HG03097 (cell line): ENCODE data around the gene UTP4.
"Not testable (repeated sequence)": the region's sequence is repeated elsewhere in the genome, so short reads cannot be mapped to it uniquely, and the experiment has no call there.

Experiments
- ATAC-seq: cut with Tn5 transposase; IDR thresholded peaks from one replicate; pipeline ENCODE4 v1.9.1; 2021; ENCODE audit not compliant: unreplicated experiment, low FRiP score

The UTP4 gene

DNA sequence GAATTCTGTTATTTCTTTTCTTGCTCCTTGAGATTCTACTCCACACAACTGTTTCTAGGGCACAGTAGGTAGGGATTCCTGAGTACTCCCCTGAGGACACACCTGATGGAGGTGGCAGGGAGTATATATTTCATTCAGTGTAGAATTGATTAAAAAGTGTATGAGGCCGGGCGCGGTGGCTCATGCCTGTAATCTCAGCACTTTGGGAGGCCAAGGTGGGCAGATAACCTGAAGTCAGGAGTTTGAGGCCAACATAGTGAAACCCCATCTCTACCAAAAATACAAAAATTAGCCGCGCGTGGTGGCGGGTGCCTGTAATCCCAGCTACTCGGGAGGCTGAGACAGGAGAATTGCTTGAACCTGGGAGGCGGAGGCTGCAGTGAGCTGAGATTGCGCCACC lies 5.6 kb upstream of the UTP4 start:
- ATAC-seq, result not testable (repeated sequence)

DNA sequence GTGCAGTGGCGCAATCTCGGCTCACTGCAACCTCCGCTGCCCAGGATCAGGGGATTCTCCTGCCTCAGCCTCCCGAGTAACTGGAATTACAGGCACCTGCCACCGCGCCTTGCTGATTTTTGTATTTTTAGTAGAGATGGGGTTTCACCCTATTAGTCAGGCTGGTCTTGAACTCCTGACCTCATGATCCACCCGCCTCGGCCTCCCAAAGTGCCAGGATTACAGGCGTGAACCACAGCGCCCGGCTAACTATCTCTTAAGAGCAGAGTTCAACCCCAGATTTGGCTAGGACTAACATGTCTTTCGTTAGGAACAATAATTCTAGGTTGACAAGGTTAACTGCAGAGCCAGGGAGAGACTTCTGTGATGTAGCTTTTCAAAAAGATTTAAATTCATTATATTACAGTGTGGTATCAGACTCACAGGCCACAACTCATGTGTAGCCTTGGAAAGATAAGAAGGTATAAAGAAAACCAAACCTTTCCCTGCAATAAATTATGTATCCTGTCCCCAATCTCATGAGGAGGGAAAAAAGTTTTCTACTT lies 4.4 kb upstream of the UTP4 start:
- ATAC-seq, result no peak

GRCh38 chr16:69130461-69130860 lies 2.0 kb upstream of the UTP4 start:
- no peak for ATAC-seq

DNA sequence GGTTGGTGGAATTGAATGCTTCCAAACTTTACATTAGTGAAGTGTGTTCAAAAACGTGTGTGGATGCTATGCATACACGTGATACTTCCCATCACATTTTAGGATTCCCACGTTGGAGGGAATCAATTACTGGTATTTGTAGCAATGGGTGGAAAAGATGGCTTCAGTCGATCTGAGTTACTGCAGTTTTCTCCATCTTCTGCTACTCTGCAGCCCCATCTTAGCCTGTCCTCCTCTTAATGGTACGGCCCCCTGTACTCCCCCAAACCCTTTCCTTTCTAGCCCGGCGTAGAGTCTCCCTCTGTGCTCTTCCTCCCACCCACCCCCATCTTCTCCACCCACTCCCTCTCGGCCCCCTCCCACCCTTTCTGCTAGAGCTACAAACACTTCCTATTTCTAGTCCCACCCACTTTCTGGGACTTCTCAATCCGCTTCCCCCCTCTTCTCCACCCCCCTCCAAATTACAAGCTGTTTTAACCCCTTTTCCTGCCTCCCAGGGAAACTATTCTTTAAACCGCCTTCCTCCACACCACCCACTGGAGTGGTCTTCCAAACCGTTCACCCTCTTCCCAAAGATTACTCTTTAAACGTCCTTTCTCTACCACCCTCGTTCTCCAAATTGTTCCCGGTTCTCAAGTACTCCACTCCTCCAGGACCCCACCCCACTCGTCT lies 1.1 kb upstream of the UTP4 start:
- ATAC-seq, result no peak

DNA sequence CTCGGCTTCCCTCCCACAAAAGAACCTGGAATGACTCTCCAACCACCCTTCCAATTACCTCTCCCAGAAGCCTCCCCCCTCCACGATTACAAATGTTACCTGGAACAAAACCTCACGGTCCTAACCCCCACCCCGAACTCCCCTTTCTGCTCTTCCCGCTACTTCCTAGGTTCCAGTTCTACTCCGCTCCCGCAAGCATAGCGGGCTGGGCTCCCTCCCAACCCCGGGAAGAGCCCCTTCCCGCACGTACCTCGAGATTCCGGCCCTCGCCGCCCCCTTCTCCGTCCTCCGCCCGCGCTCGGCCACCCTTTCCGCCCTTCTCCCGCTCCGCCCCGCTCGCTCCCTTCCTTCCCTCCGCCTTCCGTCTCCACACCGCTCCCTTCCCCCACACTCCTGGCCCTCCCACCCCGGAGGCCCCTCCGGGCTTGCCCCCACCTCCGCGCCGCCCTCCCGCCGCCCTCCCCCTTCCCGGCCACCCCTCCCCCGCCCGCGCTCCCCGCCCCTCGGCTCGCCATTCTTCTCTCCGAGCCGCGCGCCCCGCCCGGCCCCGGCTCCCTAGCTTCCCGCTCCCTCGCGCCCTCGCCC lies 518 bp upstream of the UTP4 start:
- peak; percentile 27 for ATAC-seq

GRCh38 chr16:69133373-69133954 lies 1.0 kb downstream of the UTP4 start:
- no peak for ATAC-seq

- ATAC-seq, result no peak
These were observed 6.2 kb downstream of the UTP4 start for GRCh38 chr16:69138608-69139007.

DNA sequence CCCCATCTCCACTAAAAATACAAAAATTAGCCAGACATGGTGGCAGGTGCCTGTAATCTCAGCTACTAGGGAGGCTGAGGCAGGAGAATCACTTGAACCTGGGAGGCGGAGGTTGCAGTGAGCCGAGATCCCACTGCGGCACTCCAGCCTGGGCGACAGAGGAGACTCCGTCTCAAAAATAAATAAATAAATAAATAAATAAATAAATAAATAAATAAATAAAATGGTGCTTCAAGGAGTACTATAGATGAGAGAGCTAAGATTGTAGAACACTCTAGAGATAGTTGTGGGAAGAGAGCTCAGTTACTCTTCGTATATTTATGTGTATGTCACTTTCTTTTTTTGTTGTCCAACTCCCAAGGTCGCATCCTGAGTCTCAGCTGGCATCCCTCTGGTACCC lies 7.0 kb downstream of the UTP4 start:
- ATAC-seq, result not testable (repeated sequence)

- no peak for ATAC-seq
These were observed 8.6 kb downstream of the UTP4 start for GRCh38 chr16:69141014-69141413.

DNA sequence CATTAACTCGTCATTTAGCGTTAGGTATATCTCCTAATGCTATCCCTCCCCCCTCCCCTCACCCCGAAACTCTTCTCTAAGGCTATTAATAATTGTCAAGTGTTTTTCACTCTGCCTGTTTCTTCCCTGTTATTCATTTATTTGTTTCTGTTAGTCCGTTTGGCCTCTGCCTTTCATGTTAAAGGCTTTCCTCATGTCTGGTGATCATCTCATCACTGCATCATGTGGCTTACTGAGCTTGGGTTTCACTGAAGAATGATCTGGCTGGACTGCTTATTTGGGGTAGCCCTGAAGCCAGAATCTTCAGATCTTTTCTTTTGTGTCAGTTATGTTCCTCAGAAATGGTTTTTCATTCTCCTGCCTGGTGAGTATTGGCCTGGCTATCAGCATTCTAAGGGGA lies 9.5 kb downstream of the UTP4 start:
- no peak for ATAC-seq

GRCh38 chr16:69143116-69143515 lies 10.7 kb downstream of the UTP4 start:
- no peak for ATAC-seq

- no peak for ATAC-seq
These were observed 13.2 kb downstream of the UTP4 start for GRCh38 chr16:69145658-69146057.

- ATAC-seq, result not testable (repeated sequence)
These were observed 17.2 kb downstream of the UTP4 start for GRCh38 chr16:69149621-69150020.

DNA sequence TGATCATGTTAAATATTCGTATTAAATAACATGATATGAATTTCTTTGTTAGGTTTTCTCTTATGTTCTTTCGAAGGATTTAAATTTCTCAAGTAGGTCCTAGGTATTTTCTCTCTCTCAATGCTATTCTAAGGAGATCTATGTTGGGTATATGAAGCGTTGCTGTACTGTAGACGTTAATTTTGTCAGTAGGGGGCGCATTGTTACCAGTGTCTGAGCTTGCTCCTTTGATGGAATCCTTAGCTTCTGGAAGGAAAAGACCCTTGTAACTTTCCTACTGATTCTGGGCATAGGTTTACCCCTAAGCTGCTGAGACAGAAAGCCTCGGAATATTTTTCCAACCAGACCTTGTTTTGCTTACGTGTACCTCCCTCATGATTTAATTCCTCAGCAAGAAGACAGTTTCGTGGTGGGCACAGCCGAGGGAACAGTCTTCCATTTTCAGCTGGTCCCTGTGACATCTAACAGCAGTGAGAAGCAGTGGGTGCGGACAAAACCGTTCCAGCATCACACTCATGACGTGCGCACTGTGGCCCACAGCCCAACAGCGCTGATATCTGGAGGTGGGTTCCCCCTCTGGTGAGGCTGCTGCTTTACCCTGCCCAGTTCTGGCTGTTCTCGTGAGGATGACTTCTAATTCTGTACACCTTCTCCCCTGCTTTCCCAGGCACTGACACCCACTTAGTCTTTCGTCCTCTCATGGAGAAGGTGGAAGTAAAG lies 17.9 kb downstream of the UTP4 start:
- ATAC-seq, result no peak

GRCh38 chr16:69157196-69157595 lies 24.7 kb downstream of the UTP4 start:
- ATAC-seq, result no peak

GRCh38 chr16:69160192-69160591 lies 27.7 kb downstream of the UTP4 start:
- no peak for ATAC-seq

GRCh38 chr16:69165584-69165983 lies 33.1 kb downstream of the UTP4 start:
- ATAC-seq, result no peak

- ATAC-seq, result no peak
These were observed 33.9 kb downstream of the UTP4 start for GRCh38 chr16:69166221-69166833.

DNA sequence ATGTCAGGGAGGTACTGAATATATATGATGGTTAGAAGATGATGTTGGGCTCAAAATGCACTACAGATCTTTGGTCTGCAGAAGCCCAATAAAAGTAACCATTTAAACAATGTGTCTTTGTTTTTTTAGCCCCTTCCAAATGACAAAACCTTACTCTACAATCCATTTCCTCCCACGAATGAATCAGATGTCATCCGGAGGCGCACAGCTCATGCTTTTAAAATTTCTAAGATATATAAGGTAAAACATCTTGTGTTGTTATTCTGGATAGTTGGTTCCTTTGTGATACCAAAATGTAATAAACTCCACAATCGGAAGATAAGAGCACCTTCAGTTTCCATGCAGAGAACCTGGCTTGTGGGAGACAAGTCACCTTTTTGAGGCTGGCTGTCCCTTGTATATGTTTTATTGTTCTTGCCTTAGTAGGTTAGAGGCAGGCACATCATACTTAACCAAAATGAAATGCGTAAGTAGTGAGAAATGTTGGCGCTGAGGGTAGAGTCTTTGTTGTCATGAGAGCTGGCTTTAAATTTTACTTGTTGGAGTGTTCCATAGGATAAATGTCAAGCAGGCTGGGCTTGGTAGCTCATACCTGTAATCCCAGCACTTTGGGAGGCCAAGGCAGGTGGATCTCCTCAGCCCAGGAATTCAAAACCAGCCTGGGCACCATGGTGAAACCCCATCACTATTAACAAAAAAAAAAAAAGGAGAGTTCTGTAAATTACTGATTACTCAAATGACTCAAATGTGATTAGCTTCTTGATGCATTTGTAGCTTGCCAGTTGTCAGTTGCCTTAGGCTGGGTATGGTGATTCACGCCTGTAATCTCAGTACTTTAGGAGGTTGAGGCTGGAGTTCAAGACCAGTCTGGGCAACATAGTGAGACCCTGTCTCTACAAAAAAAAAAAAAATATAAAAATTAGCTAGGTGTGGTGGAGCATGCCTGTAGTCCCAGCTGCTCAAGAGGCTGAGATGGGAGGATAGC lies 34.8 kb downstream of the UTP4 start:
- ATAC-seq, result no peak

DNA sequence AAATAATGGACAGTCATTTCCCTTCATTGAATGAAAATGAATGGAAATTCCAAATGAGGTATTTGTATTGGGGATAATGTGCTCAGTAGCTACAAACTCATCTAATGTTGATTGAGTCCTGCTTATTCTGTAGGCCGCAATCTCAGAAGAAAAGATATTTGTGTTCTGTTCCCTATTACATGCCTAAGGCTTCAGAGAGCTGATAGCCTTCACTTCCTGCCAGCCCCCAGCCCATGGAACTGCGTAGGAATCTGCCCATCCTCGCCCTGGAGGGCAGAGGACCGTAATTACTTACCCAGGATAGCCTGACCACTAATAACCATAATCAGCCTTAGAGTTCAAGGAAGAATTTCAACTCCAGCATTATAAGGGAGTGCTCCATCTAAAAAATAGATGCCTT lies 36.6 kb downstream of the UTP4 start:
- no peak for ATAC-seq
